Nephron progenitor cell (in vitro differentiated cells): Measurements from ENCODE around the gene SDF2.
A peak's percentile ranks its signal among the peaks of the same experiment; 100 is the strongest.
"Not testable (repeated sequence)": the region's sequence is repeated elsewhere in the genome, so short reads cannot be mapped to it uniquely, and the experiment has no call there.

Experiments
- DNase-seq: peaks from one replicate; pipeline ENCODE4 v3.0.0; 2021
- H3K27ac Mint-ChIP-seq: 2 replicates; pipeline ENCODE4 v1.8.0; 2021; ENCODE audit warnings: mild to moderate bottlenecking, moderate library complexity, mixed read lengths
- H3K27me3 Mint-ChIP-seq: 2 replicates; pipeline ENCODE4 v1.8.0; 2021; ENCODE audit warnings: mild to moderate bottlenecking, low read depth, mixed read lengths; ENCODE audit not compliant: poor library complexity
- H3K36me3 Mint-ChIP-seq: 2 replicates; pipeline ENCODE4 v1.8.0; 2021; ENCODE audit warnings: low read depth, mixed read lengths
- H3K4me1 Mint-ChIP-seq: 2 replicates; pipeline ENCODE4 v1.8.0; 2021; ENCODE audit warnings: mixed read lengths
- H3K4me3 Mint-ChIP-seq: 2 replicates; pipeline ENCODE4 v1.8.0; 2021; ENCODE audit warnings: mild to moderate bottlenecking, moderate library complexity, mixed read lengths
- H3K9me3 Mint-ChIP-seq: 2 replicates; pipeline ENCODE4 v1.8.0; 2021; ENCODE audit warnings: mild to moderate bottlenecking, moderate library complexity, mixed read lengths
- TF ChIP-seq, protein P1 (sequence below): fragments of 200-600 bp; sonication (generic); IDR thresholded peaks from 2 replicates; pipeline ENCODE4 v1.5.0; 2021; ENCODE audit warnings: antibody characterized with exemption

SDF2 gene

DNA sequence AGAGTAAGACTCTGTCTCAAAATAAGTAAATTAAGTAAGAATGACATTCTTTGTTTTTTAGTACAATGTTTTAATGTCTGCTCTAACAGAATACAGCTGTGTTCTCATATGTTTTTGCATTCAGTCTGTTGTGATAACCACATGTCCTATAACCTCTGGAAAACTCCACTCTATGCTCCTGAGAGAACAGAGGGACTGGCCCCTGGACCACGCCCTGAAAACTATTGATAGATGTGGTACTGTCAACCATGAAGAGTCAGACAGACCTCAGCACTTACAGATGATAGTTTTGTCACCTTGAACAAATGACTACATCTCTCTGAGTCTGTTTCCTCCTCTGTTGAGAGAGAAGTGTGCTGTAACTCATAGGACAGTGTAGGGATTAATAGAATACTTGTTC lies 8.2 kb upstream of the SDF2 start:
- Mint-ChIP-seq H3K27me3 (peaks cover 2% of the 10 kb centered on the region), H3K4me3 (no peak overlapping the region), H3K27ac (no peak overlapping the region), H3K36me3 (peaks cover 62% of the 10 kb centered on the region), H3K4me1 (peaks cover 19% of the 10 kb centered on the region), H3K9me3 (no peaks in the 10 kb centered on the region)
- no peak for DNase-seq
- TF ChIP-seq, protein P1, sequence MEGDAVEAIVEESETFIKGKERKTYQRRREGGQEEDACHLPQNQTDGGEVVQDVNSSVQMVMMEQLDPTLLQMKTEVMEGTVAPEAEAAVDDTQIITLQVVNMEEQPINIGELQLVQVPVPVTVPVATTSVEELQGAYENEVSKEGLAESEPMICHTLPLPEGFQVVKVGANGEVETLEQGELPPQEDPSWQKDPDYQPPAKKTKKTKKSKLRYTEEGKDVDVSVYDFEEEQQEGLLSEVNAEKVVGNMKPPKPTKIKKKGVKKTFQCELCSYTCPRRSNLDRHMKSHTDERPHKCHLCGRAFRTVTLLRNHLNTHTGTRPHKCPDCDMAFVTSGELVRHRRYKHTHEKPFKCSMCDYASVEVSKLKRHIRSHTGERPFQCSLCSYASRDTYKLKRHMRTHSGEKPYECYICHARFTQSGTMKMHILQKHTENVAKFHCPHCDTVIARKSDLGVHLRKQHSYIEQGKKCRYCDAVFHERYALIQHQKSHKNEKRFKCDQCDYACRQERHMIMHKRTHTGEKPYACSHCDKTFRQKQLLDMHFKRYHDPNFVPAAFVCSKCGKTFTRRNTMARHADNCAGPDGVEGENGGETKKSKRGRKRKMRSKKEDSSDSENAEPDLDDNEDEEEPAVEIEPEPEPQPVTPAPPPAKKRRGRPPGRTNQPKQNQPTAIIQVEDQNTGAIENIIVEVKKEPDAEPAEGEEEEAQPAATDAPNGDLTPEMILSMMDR, result no peak

DNA sequence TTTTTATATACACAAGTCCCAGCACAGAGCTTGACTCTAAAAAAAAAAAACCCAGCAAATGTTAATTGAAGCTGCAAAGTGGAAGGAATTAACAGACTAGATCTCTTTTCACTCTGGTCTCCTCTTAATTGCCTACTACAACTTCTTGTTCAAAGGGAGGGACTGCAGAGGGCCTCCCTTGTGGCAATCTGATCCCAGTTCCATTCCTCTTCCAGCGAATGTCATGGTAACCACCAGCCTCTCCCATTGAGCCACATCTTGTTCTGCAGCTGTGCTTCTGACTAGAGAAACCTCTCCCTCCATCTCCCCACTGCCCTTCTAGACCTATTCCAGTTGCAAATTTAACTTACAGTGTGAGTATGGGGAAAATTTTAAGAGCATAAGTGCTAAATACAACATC lies 6.2 kb upstream of the SDF2 start:
- peaks cover 39% of the 10 kb centered on the region for H3K4me1 Mint-ChIP-seq
- peaks cover 47% of the 10 kb centered on the region for H3K36me3 Mint-ChIP-seq
- peak overlapping the region; percentile 6 for H3K27ac Mint-ChIP-seq
- H3K9me3 Mint-ChIP-seq, result no peaks in the 10 kb centered on the region
- DNase-seq, result no peak
- no peak overlapping the region for H3K4me3 Mint-ChIP-seq
- TF ChIP-seq, protein P1, result no peak
- H3K27me3 Mint-ChIP-seq, result no peaks in the 10 kb centered on the region

DNA sequence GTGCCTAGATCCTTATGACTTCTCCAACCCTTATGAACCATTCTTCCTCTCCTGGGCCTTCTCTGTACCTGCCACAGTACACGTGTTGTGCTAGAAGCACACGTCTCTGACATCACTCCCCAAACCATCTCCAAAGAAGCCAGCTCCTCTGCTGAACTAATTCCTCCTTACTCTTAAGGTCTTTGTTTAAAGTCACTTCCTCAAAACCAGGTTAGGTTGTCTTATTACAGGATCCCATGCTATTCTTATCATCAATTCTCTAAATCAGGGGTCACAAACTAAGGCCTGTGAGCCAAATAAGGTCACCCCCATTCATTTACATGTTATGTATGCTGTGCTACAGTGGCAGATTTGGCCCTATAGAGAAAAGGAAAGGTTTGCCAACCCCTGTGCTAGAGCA lies 4.3 kb upstream of the SDF2 start:
- H3K27ac Mint-ChIP-seq, result peak overlapping the region; percentile 51
- DNase-seq, result no peak
- H3K27me3 Mint-ChIP-seq, result no peaks in the 10 kb centered on the region
- no peak overlapping the region for H3K4me3 Mint-ChIP-seq
- peaks cover 52% of the 10 kb centered on the region for H3K36me3 Mint-ChIP-seq
- H3K9me3 Mint-ChIP-seq, result peaks cover 11% of the 10 kb centered on the region
- TF ChIP-seq, protein P1, result no peak
- H3K4me1 Mint-ChIP-seq, result peaks cover 53% of the 10 kb centered on the region

DNA sequence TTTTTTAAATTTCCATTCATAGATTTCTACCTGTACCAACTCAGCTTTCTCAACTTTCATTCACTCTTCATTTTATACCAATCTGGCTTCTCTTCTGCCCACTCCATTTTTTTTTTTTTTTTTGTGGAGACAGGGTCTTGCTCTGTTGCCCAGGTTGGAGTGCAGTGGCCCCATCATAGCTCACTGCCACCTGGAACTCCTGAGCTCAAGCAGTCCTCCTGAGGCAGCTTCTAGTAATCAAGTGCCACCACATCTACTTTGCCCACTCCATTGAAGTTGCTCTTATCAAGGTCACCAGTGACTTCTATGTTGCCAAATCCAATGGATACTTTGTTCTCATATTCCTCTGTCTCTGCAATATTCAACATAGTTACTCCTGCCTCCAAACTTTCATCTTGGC lies 2.0 kb upstream of the SDF2 start:
- Mint-ChIP-seq H3K9me3 (peaks cover 29% of the 10 kb centered on the region), H3K36me3 (peaks cover 61% of the 10 kb centered on the region), H3K27me3 (no peaks in the 10 kb centered on the region), H3K4me3 (peak overlapping the region; percentile 99), H3K27ac (peak overlapping the region; percentile 14), H3K4me1 (peaks cover 62% of the 10 kb centered on the region)
- TF ChIP-seq, protein P1, result no peak
- no peak for DNase-seq

DNA sequence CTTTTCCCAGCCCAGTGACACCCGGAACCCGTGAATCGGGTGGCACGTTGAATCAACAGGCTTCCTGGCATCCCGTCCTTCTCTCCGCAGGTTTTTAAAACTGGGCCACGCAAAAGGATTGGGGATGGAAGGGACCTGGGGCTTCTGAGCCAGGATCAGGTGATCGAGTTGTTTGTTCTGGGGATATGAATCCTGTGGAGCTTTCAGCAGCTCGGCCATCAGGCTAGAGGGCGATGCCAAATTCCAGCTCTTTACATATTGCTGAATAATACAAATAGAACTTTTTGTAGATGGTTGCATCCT lies 772 bp upstream of the SDF2 start:
- Mint-ChIP-seq H3K27ac (peak overlapping the region; percentile 100), H3K9me3 (peaks cover 40% of the 10 kb centered on the region), H3K36me3 (peaks cover 62% of the 10 kb centered on the region), H3K27me3 (no peaks in the 10 kb centered on the region), H3K4me1 (peaks cover 52% of the 10 kb centered on the region), H3K4me3 (peak overlapping the region; percentile 99)
- TF ChIP-seq, protein P1, result no peak
- no peak for DNase-seq

DNA sequence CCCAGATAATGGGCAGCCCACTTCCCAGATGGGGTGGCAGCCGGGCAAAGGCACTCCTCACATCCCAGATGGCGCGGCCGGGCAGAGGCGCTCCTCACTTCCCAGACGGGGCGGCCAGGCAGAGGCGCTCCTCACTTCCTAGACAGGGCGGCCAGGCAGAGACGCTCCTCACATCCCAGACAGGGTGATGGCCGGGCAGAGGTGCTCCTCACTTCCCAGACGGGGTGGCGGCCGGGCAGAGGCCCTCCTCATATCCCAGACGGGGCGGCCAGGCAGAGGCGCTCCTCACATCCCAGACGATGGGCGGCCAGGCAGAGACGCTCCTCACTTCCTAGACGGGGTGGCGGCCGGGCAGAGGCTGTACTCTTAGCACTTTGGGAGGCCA lies 2.2 kb downstream of the SDF2 start:
- not testable (repeated sequence) for DNase-seq, H3K27me3 Mint-ChIP-seq, H3K27ac Mint-ChIP-seq, H3K4me3 Mint-ChIP-seq
- Mint-ChIP-seq H3K4me1 (peaks cover 38% of the 10 kb centered on the region), H3K36me3 (peaks cover 63% of the 10 kb centered on the region), H3K9me3 (peaks cover 40% of the 10 kb centered on the region)

DNA sequence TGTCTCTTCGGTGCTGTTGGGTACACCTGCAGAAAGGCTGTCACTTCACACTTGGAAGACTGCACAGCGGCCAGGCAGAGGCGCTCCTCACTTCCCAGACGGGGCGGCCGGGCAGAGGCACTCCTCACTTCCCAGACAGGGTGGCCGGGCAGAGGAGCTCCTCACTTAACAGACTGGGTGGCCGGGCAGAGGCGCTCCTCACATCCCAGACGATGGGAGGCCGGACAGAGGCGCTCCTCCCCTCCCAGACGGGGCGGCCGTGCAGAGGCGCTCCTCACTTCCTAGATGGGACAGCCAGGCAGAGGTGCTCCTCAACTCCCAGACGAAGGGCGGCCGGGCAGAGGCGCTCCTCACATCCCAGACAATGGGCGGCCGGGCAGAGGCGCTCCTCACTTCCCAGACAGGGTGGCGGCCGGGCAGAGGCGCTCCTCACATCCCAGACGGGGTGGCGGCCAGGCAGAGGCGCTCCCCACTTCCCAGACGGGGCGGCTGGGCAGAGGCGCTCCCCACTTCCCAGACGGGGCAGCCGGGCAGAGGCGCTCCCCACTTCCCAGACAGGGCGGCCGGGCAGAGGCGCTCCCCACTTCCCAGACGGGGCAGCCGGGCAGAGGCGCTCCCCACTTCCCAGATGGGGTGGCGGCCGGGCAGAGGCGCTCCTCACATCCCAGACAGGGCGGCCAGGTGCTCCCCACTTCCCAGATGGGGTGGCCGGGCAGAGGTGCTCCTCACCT lies 2.8 kb downstream of the SDF2 start:
- Mint-ChIP-seq H3K4me1 (peaks cover 33% of the 10 kb centered on the region), H3K9me3 (peaks cover 40% of the 10 kb centered on the region), H3K36me3 (peaks cover 63% of the 10 kb centered on the region)
- not testable (repeated sequence) for DNase-seq, H3K27ac Mint-ChIP-seq, H3K4me3 Mint-ChIP-seq, H3K27me3 Mint-ChIP-seq

DNA sequence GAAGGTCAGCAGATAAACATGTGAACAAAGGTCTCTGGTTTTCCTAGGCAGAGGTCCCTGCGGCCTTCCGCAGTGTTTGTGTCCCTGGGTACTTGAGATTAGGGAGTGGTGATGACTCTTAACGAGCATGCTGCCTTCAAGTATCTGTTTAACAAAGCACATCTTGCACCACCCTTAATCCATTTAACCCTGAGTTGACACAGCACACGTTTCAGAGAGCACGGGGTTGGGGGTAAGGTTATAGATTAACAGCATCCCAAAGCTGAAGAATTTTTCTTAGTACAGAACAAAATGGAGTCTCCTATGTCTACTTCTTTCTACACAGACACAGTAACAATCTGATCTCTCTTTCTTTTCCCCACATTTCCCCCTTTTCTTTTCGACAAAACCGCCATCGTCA lies 3.4 kb downstream of the SDF2 start:
- DNase-seq, H3K27ac Mint-ChIP-seq, H3K27me3 Mint-ChIP-seq, H3K4me3 Mint-ChIP-seq: not testable (repeated sequence)
- Mint-ChIP-seq H3K9me3 (peaks cover 40% of the 10 kb centered on the region), H3K36me3 (peaks cover 63% of the 10 kb centered on the region), H3K4me1 (peaks cover 27% of the 10 kb centered on the region)
